ENCODE measurements around the gene PKP1.

DNA sequence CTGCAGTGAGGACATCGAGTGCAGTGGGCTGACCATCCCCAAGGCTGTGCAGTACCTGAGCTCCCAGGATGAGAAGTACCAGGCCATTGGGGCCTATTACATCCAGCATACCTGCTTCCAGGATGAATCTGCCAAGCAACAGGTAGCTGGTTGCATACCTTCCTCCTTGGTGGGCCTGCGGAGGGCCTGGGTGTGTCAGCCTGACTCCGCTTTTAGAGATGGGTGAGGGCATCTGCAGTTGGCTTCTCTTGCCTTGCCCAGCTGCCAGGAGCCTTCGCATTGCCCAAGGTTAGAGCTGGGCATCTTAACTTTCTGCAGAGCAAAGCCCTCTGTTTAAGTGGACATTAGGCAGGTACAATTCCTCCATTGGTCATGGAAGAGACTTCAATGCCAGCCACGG is 33.2 kb downstream of the PKP1 start:
- TF ChIP-seq, protein P1, sequence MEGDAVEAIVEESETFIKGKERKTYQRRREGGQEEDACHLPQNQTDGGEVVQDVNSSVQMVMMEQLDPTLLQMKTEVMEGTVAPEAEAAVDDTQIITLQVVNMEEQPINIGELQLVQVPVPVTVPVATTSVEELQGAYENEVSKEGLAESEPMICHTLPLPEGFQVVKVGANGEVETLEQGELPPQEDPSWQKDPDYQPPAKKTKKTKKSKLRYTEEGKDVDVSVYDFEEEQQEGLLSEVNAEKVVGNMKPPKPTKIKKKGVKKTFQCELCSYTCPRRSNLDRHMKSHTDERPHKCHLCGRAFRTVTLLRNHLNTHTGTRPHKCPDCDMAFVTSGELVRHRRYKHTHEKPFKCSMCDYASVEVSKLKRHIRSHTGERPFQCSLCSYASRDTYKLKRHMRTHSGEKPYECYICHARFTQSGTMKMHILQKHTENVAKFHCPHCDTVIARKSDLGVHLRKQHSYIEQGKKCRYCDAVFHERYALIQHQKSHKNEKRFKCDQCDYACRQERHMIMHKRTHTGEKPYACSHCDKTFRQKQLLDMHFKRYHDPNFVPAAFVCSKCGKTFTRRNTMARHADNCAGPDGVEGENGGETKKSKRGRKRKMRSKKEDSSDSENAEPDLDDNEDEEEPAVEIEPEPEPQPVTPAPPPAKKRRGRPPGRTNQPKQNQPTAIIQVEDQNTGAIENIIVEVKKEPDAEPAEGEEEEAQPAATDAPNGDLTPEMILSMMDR (conservative IDR thresholded peaks at IDR 0.05 in 1 of 2, IDR thresholded peaks at IDR 0.05 in 1 of 2; ENCODE audit: extremely low read depth in 1 of 2, insufficient read depth in 1 of 2, low read depth in 1 of 2, low read length in 2 of 2), result no peak
- no peak for TF ChIP-seq EZH2 (IDR thresholded peaks at IDR 0.05; ENCODE audit: borderline replicate concordance, low read length)
